Natural killer cell treated with Interleukin-12 subunit alpha and Interleukin-12 subunit beta and Interleukin-15 and Interleukin-18, amount 100 ng/mL, for 72 hours (primary cell): Measurements from ENCODE around the gene TSHB. TPM values are rescaled to one million over a fixed set of nuclear protein-coding genes. Genes with fewer than 3 reads are reported as not detected.
"Not testable (repeated sequence)": the region's sequence is repeated elsewhere in the genome, so short reads cannot be mapped to it uniquely, and the experiment has no call there.

ENCODE experiments used
- ATAC-seq, 2 donors: fragments of 150-1000 bp; cut with Tn5 transposase in 1 of 2; sonication (Bioruptor Pico), chemical (Tn5 transposase) in 1 of 2; 2 replicates each; pipeline ENCODE4 v1.10.0; 2021
- DNase-seq: peaks from one replicate; pipeline ENCODE4 v3.0.0; 2022; ENCODE audit warnings: low spot score
- H3K27ac Mint-ChIP-seq, 2 donors: 1 replicate in 1 of 2; 2 replicates in 1 of 2; pipeline ENCODE4 v1.8.0; 2022; ENCODE audit warnings: mixed read lengths in 2 of 2, mild to moderate bottlenecking in 1 of 2, moderate library complexity in 1 of 2
- H3K27me3 Mint-ChIP-seq, 2 donors: 1 replicate in 1 of 2; 2 replicates in 1 of 2; pipeline ENCODE4 v1.8.0; 2022; ENCODE audit warnings: mixed read lengths in 2 of 2
- H3K36me3 Mint-ChIP-seq: one replicate; pipeline ENCODE4 v1.8.0; 2022; ENCODE audit warnings: mixed read lengths
- H3K4me1 Mint-ChIP-seq, 2 donors: 1 replicate in 1 of 2; 2 replicates in 1 of 2; pipeline ENCODE4 v1.8.0; 2022; ENCODE audit warnings: low read depth in 2 of 2, mixed read lengths in 2 of 2, mild to moderate bottlenecking in 1 of 2
- H3K4me3 Mint-ChIP-seq: one replicate; pipeline ENCODE4 v1.8.0; 2022; ENCODE audit warnings: mixed read lengths
- H3K9me3 Mint-ChIP-seq: 2 replicates; pipeline ENCODE4 v1.8.0; 2022; ENCODE audit warnings: mixed read lengths
- total RNA-seq, 2 donors: library from RNA; stranded (reverse); gene quantifications; one replicate each; pipeline ENCODE4 v1.2.3, GENCODE V29; 2022

TSHB gene
- not detected for total RNA-seq

DNA sequence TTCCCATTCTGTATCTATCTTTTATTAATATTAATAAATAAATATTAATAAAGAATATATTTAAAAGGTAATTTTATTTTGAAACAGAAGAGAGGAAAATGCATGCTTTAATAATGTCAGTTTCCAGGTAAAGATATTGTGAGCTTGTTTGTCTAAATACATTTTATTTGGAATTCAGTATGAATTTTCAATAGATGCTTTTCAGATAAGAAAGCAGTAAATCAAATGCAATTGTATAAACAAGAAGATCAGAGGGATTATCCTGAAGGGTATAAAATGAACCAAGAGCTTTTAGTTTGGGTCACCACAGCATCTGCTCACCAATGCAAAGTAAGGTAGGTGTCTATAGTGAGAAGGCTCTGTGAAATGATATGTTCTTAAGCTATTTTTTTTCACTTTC is at the start of gene TSHB:
Gene TSHB (plus strand): TSS at position 301 of the 400 bp plus-strand sequence. CDS start 3,537 bp downstream, outside the sequence.
- peaks cover 0 to 4% of the 10 kb centered on the region in 2 donors for H3K27me3 Mint-ChIP-seq

DNA sequence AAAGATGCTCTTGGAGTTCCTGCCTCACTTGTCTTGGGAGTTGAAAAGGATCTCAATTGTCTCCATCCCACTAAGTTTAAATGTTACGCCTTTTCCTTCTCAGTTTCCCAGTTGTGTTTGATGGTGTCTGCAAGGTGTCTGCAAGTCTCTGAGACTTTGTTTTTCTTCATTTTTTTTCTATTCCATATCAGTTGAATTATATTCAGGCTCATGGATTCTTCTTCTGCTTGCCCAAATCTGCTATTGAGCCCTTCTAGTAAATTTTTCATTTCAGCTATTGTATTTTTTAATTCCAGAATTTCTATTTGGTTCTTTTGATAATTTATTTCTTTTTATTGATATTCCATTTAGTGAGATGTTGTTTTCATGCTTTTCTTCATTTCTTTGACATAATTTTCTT is 47.4 kb upstream of the TSHB start:
- Mint-ChIP-seq H3K27ac (no peak overlapping the region), H3K27me3 (peaks cover 7 to 37% of the 10 kb centered on the region in 2 donors), H3K36me3 (peaks cover 23% of the 10 kb centered on the region), H3K4me1 (peaks cover 0 to 4% of the 10 kb centered on the region in 2 donors), H3K4me3 (no peak overlapping the region), H3K9me3 (peaks cover 9% of the 10 kb centered on the region)
- no peak for ATAC-seq
- no peak for DNase-seq

More for the DNA sequence above, at the start of gene TSHB:
- Mint-ChIP-seq H3K27ac (no peak within 1 kb of the TSS), H3K36me3 (no peaks in the 10 kb centered on the region), H3K4me1 (no peaks in the 10 kb centered on the region), H3K9me3 (no peaks in the 10 kb centered on the region), H3K4me3 (no peak within 1 kb of the TSS)
- DNase-seq, result no peak
- ATAC-seq, result no peak

DNA sequence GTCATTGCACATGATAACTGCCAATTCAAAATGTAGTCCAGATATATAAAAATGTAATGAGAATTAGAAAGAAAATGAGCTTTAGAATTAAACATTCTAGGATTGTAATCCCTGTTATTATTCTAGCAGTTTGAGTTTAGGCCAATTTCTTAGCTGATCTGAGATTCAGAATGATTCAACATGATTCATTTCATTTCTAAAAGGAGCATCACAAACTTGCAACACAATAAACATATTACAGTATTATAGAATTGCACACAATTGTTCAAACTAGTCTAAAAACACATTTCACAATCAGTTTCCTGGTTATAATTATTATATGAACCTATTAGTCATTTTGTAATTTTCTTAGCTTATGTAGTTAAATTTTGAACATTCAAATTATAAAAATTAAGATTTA is 43.3 kb upstream of the TSHB start:
- Mint-ChIP-seq H3K4me3 (no peak overlapping the region), H3K4me1 (no peaks in the 10 kb centered on the region), H3K36me3 (peaks cover 34% of the 10 kb centered on the region), H3K27me3 (peaks cover 15 to 49% of the 10 kb centered on the region in 2 donors), H3K27ac (no peak overlapping the region), H3K9me3 (peaks cover 12% of the 10 kb centered on the region)
- no peak for ATAC-seq
- DNase-seq, result no peak

DNA sequence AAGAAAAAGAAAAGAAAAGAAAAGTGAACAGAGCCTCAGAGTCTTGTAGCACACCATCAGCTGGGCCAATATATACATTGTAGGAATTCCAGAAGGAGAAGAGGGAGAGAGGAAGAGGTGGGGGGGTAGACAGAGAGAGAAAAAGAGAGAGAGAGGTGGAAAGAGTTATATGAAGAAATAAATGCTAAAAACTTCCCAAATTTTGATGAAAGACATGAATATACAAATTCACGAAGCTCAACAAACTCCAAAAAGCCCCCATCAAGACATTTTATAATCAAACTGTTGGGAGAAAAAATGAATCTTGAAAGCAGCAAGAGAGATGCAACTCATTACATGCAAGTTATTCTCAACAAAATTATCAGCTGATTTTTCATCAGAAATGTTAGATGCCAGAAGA is 41.5 kb upstream of the TSHB start:
- ATAC-seq (no peak), DNase-seq (no peak)
- H3K36me3 Mint-ChIP-seq, result peaks cover 20% of the 10 kb centered on the region
- H3K9me3 Mint-ChIP-seq, result peaks cover 3% of the 10 kb centered on the region
- no peak overlapping the region for H3K27ac Mint-ChIP-seq
- H3K4me3 Mint-ChIP-seq, result no peak overlapping the region
- no peaks in the 10 kb centered on the region for H3K4me1 Mint-ChIP-seq
- peaks cover 15 to 35% of the 10 kb centered on the region in 2 donors for H3K27me3 Mint-ChIP-seq

DNA sequence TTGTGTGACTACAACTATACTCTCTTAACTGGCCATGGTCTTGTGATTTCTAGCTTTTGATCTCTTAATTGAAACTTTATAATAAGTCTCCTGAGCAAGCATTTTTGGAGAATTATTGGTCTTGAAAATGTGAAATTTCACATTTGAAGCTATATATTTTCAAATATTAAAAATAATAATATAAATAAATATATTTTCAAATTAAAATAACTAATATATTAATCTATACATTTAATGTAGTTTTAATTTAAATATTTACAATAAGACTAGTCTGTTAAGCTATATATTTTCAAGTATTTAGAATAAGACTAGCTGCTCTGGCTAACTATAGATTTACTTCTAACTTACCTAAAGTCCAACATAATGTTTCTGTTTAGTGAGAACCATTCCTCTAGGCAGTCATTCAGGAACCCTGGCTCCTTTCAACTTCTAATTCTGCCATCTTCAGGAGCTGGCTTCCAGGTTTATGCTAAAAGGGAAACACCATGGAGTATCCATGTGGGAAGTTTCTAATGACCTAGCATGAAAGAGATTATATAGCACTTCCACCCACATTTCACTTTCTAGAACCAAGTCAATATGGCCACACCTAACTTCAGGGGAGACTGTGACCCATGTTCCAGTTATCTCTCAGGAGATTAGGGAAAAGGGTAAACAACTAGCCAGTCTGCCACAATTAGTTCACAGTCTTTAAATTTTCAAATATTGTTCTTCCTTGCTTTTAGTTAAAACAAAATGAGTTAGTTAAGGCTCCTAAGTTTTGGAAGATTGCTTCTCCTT is 31.9 kb upstream of the TSHB start:
- Mint-ChIP-seq H3K4me1 (no peaks in the 10 kb centered on the region), H3K4me3 (no peak overlapping the region), H3K27me3 (peaks cover 27 to 28% of the 10 kb centered on the region in 2 donors), H3K36me3 (no peaks in the 10 kb centered on the region), H3K27ac (no peak overlapping the region), H3K9me3 (no peaks in the 10 kb centered on the region)
- DNase-seq, result no peak
- no peak for ATAC-seq

DNA sequence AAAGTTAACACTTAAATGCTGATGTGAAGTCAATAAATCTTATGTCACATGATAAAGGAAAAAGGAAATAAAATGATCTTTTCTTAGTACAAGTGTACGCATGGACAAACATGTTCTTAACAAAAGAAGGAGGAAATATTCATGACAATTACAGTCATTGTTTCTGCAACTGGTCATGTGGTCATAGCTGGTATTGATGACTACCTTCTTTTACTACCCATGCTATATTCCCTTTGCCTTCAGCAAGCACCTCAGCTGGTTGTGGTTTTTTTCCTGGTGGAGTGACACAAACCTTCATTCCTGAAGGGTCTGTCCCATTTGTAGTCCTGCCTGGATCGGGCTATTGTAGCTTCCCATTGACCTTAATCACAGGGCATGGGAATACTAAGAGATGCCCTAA is 23.4 kb upstream of the TSHB start:
- ATAC-seq (no peak), DNase-seq (no peak)
- no peak overlapping the region for H3K4me3 Mint-ChIP-seq
- no peaks in the 10 kb centered on the region for H3K9me3 Mint-ChIP-seq
- H3K27me3 Mint-ChIP-seq, result peaks cover 17 to 32% of the 10 kb centered on the region in 2 donors
- no peak overlapping the region for H3K27ac Mint-ChIP-seq
- H3K36me3 Mint-ChIP-seq, result peaks cover 5% of the 10 kb centered on the region
- H3K4me1 Mint-ChIP-seq, result no peaks in the 10 kb centered on the region

DNA sequence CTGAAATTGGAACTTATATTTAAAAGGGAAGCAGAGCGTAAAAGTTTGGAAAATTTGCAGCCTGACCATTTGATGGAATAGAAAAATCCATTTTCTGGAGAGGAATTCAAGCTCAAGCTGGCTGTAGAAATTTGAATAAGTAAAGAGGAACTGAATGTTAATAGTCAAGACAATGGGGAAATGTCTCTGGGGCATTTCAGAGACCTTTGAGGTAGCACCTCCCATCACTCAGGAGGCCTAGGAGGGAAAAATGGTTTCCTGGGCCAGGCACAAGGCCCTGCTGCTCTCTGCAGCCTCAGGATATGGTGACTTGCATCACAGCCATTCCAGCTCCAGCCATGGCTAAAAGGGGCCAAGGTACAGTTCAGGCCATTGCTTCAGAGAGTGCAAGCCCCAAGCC is 17.6 kb upstream of the TSHB start:
- no peak for ATAC-seq
- DNase-seq, result no peak
- H3K27ac Mint-ChIP-seq, result no peak overlapping the region
- no peaks in the 10 kb centered on the region for H3K36me3 Mint-ChIP-seq
- H3K27me3 Mint-ChIP-seq, result peaks cover 6 to 9% of the 10 kb centered on the region in 2 donors
- no peaks in the 10 kb centered on the region for H3K4me1 Mint-ChIP-seq
- H3K9me3 Mint-ChIP-seq, result no peaks in the 10 kb centered on the region
- H3K4me3 Mint-ChIP-seq, result no peak overlapping the region

DNA sequence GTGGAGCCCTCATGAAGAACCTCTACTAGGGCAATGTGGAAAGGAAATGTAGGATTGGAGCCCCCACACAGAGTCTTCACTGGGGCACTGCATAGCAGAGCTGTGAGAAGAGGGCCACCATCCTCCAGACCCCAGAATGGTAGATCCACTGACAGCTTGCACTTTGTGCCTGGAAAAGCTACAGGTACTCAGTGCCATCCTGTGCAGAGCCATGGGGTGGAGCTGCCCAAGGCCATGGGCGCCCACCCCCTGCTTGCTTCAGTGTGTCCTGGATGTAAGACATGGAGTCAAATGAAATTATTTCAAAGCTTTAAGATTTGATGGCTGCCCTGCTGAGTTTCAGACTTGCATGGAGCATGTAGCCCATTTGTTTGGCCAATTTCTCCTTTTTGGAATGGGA is 17.2 kb upstream of the TSHB start:
- Mint-ChIP-seq H3K36me3 (no peaks in the 10 kb centered on the region), H3K4me1 (no peaks in the 10 kb centered on the region), H3K4me3 (no peak overlapping the region), H3K9me3 (no peaks in the 10 kb centered on the region), H3K27ac (no peak overlapping the region), H3K27me3 (peaks cover 8 to 11% of the 10 kb centered on the region in 2 donors)
- DNase-seq (no peak), ATAC-seq (no peak)

DNA sequence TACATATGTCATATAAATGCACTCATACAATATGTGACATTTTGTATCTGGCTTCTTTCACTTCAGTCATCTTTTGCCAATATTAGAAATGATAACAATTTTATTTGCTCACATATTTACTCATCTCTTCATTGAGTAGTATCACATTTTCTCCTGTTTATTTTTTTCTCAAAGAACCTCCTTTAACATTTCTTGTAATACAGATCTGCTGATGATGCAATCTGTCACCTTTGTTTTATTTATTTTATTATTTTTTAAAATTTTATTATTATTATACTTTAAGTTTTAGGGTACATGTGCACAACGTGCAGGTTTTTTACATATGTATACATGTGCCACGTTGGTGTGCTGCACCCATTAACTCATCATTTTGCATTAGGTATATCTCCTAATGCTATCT is 15.8 kb upstream of the TSHB start:
- Mint-ChIP-seq H3K27me3 (peaks cover 11 to 13% of the 10 kb centered on the region in 2 donors), H3K4me3 (no peak overlapping the region), H3K27ac (no peak overlapping the region), H3K36me3 (no peaks in the 10 kb centered on the region), H3K9me3 (no peaks in the 10 kb centered on the region), H3K4me1 (no peaks in the 10 kb centered on the region)
- no peak for ATAC-seq
- DNase-seq, result no peak

DNA sequence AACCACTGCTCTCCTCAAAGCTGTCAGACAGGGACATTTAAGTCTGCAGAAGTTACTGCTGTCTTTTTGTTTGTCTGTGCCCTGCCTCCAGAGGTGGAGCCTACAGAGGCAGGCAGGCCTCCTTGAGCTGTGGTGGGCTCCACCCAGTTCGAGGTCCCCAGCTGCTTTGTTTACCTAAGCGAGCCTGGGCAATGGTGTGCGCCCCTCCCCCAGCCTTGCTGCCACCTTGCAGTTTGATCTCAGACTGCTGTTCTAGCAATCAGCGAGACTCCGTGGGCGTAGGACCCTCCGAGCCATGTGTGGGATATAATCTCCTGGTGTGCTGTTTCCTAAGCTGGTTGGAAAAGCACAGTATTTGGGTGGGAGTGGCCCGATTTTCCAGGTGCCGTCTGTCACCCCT is 10.1 kb upstream of the TSHB start:
- not testable (repeated sequence) for H3K4me1 Mint-ChIP-seq, H3K27ac Mint-ChIP-seq, H3K4me3 Mint-ChIP-seq, ATAC-seq, H3K36me3 Mint-ChIP-seq, H3K9me3 Mint-ChIP-seq, DNase-seq
- peaks cover 20 to 37% of the 10 kb centered on the region in 2 donors for H3K27me3 Mint-ChIP-seq

DNA sequence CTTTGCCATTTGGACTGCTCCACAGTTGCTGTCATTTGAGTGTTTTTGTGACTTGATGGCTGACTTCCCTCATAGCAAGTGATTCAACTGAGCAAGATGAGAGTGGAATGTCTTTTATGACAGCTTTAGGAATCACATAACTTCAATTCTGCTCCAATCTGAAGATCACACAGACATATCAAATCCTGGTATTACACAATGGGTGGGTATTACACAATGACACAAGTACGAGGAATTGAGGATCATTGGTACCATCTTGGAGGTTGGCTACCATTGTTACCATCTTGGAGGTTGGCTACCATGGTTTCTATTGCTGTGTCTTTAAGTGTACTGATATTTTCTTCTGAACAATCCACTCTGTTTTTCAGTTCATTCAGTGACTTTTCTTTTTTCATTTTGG is 8.5 kb upstream of the TSHB start:
- H3K4me3 Mint-ChIP-seq, result no peak overlapping the region

DNA sequence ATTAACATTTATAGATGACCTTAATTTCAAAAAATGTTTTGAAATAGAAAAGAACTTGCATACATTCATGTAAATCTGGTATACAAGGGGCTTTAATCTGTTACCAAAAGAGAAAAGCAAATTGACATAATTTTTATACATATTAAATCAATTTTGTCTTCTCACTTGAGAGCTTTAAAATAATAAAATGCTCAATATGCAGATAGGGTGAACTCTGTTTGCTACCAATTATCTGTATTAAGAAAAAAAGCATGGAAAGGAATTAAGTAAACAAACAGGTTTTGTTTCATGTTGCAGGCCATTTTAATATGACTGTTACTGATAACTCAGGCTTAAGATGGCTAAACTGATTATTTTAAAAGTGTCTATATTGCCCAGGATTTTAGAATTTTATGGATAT is 6.0 kb upstream of the TSHB start:
- Mint-ChIP-seq H3K4me3 (no peak overlapping the region), H3K4me1 (no peaks in the 10 kb centered on the region), H3K27ac (no peak overlapping the region), H3K27me3 (peaks cover 20 to 28% of the 10 kb centered on the region in 2 donors), H3K36me3 (no peaks in the 10 kb centered on the region), H3K9me3 (no peaks in the 10 kb centered on the region)
- ATAC-seq (no peak), DNase-seq (no peak)

More for the DNA sequence above, 8.5 kb upstream of the TSHB start:
- H3K36me3 Mint-ChIP-seq, result no peaks in the 10 kb centered on the region
- H3K27me3 Mint-ChIP-seq, result peaks cover 20 to 37% of the 10 kb centered on the region in 2 donors
- no peak for ATAC-seq
- no peak overlapping the region for H3K27ac Mint-ChIP-seq
- no peak for DNase-seq
- H3K4me1 Mint-ChIP-seq, result no peaks in the 10 kb centered on the region
- H3K9me3 Mint-ChIP-seq, result no peaks in the 10 kb centered on the region

DNA sequence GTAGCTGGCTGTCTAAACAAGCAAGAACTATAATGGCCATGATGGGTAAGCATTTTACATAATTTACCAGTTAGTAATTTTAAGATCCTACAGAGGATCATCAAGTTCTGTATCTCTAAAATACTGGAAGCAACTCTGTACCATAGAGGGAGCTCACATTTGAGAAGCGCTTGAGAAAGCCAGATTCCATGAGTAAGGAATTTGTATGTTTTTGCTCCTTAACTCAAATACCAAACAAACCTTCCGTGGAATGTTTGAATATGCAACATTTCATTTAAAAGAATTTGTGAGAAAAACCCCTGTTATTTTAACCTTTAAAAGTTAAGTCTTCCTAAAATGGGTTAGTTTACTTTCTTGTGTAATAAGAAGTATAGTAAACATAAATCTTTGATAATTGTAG is 2.0 kb downstream of the TSHB start:
- no peak overlapping the region for H3K27ac Mint-ChIP-seq
- no peaks in the 10 kb centered on the region for H3K4me1 Mint-ChIP-seq
- no peaks in the 10 kb centered on the region for H3K36me3 Mint-ChIP-seq
- H3K4me3 Mint-ChIP-seq, result no peak overlapping the region
- no peak for ATAC-seq
- H3K9me3 Mint-ChIP-seq, result no peaks in the 10 kb centered on the region
- peaks cover 0 to 4% of the 10 kb centered on the region in 2 donors for H3K27me3 Mint-ChIP-seq
- DNase-seq, result no peak

DNA sequence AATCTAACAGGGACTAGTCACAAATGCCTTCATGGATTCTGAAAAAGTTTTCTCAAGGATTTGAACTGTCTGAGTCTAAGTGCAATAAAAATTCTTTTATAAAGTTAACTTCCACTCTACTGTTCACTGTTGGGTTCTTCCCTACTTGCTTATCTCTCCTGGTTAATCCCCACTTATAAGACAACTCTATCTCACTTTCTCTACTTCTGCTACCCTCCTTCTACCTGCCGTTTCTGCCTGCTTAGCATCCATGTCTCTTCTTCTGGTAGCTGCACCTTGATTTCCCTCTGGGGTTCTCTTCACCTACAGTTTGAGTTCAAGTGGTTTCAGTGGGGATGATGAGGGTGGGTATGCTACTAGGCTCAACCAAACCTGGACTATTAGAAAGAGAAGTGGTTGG is 6.0 kb downstream of the TSHB start:
- no peak overlapping the region for H3K27ac Mint-ChIP-seq
- H3K36me3 Mint-ChIP-seq, result no peaks in the 10 kb centered on the region
- H3K4me3 Mint-ChIP-seq, result no peak overlapping the region
- H3K9me3 Mint-ChIP-seq, result no peaks in the 10 kb centered on the region
- ATAC-seq (no peak), DNase-seq (no peak)
- no peaks in the 10 kb centered on the region for H3K4me1 Mint-ChIP-seq
- H3K27me3 Mint-ChIP-seq, result no peaks in the 10 kb centered on the region
